Kidney tubule cell (primary cell): Measurements from ENCODE around the gene DUOXA1.
A peak's percentile ranks its signal among the peaks of the same experiment; 100 is the strongest.
"Not testable (repeated sequence)": the region's sequence is repeated elsewhere in the genome, so short reads cannot be mapped to it uniquely, and the experiment has no call there.

Experiments
- DNase-seq: peaks from one replicate; pipeline ENCODE4 v3.0.0-alpha.2; 2018; ENCODE audit warnings: low spot score

Gene DUOXA1

GRCh38 chr15:45112591-45113379 is 16.9 kb downstream of the DUOXA1 start:
- DNase-seq: no peak

- DNase-seq: no peak
These were observed 17.5 kb downstream of the DUOXA1 start for GRCh38 chr15:45112143-45112590.

- no peak for DNase-seq
These were observed 18.1 kb downstream of the DUOXA1 start for GRCh38 chr15:45111390-45112142.

- DNase-seq: no peak
These were observed 19.3 kb downstream of the DUOXA1 start for GRCh38 chr15:45110256-45110820.

GRCh38 chr15:45107941-45108630 is 21.6 kb downstream of the DUOXA1 start:
- DNase-seq: no peak

- no peak for DNase-seq
These were observed 23.5 kb downstream of the DUOXA1 start for GRCh38 chr15:45106002-45106790.

- DNase-seq: no peak
These were observed 24.1 kb downstream of the DUOXA1 start for GRCh38 chr15:45105586-45105985.

GRCh38 chr15:45104170-45104569 is 25.5 kb downstream of the DUOXA1 start:
- DNase-seq: not testable (repeated sequence)

- no peak for DNase-seq
These were observed 27.5 kb downstream of the DUOXA1 start for GRCh38 chr15:45102226-45102625.

GRCh38 chr15:45101749-45102148 is 27.9 kb downstream of the DUOXA1 start:
- no peak for DNase-seq

- no peak for DNase-seq
These were observed 28.6 kb downstream of the DUOXA1 start for GRCh38 chr15:45100884-45101625.

GRCh38 chr15:45099549-45100165 is 30.0 kb downstream of the DUOXA1 start:
- no peak for DNase-seq

- no peak for DNase-seq
These were observed 32.2 kb downstream of the DUOXA1 start for GRCh38 chr15:45097466-45097865.

- DNase-seq: no peak
These were observed 34.0 kb downstream of the DUOXA1 start for GRCh38 chr15:45095661-45096060.

- peak; percentile 36 for DNase-seq
These were observed 35.3 kb downstream of the DUOXA1 start for GRCh38 chr15:45094358-45094730.

- no peak for DNase-seq
These were observed 35.9 kb downstream of the DUOXA1 start for GRCh38 chr15:45093622-45094357.

- DNase-seq: no peak
These were observed 36.7 kb downstream of the DUOXA1 start for GRCh38 chr15:45093013-45093412.

- no peak for DNase-seq
These were observed 38.1 kb downstream of the DUOXA1 start for GRCh38 chr15:45091576-45091975.

GRCh38 chr15:45091161-45091560 is 38.5 kb downstream of the DUOXA1 start:
- DNase-seq: no peak
